ENCODE results near the gene TMEM234.

Gene TMEM234

GRCh38 chr1:32239337-32239736 lies 17.2 kb upstream of the TMEM234 start:
- no peak for DNase-seq

GRCh38 chr1:32234792-32235191 lies 12.6 kb upstream of the TMEM234 start:
- DNase-seq = no peak

GRCh38 chr1:32232558-32233304 lies 10.6 kb upstream of the TMEM234 start:
- DNase-seq = no peak

GRCh38 chr1:32231843-32232432 lies 9.8 kb upstream of the TMEM234 start:
- DNase-seq = no peak

- DNase-seq = no peak
Observed at GRCh38 chr1:32228771-32229170, 6.6 kb upstream of the TMEM234 start.

DNA sequence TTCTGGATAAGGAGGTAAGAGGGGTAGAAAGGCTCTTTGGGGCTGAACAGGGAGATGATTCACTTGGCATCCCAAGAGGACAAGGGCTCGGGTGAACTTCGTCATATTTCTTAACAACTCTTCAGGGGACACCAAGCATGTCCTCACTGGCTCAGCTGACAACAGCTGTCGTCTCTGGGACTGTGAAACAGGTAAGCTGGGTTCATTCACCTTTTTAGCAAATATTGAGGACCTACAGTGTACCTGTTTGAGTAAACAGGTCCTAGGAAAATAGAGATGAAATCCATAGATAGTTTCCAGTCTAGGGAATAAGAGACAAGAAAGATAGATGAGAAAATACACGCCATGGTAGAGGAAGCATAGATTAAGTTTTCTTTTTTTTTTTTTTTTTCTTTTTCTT lies 2.1 kb upstream of the TMEM234 start:
- no peak for DNase-seq

GRCh38 chr1:32223683-32224082 lies 1.5 kb upstream of the TMEM234 start:
- no peak for DNase-seq

- no peak for DNase-seq
Observed at GRCh38 chr1:32221581-32221979, 573 bp downstream of the TMEM234 start.

DNA sequence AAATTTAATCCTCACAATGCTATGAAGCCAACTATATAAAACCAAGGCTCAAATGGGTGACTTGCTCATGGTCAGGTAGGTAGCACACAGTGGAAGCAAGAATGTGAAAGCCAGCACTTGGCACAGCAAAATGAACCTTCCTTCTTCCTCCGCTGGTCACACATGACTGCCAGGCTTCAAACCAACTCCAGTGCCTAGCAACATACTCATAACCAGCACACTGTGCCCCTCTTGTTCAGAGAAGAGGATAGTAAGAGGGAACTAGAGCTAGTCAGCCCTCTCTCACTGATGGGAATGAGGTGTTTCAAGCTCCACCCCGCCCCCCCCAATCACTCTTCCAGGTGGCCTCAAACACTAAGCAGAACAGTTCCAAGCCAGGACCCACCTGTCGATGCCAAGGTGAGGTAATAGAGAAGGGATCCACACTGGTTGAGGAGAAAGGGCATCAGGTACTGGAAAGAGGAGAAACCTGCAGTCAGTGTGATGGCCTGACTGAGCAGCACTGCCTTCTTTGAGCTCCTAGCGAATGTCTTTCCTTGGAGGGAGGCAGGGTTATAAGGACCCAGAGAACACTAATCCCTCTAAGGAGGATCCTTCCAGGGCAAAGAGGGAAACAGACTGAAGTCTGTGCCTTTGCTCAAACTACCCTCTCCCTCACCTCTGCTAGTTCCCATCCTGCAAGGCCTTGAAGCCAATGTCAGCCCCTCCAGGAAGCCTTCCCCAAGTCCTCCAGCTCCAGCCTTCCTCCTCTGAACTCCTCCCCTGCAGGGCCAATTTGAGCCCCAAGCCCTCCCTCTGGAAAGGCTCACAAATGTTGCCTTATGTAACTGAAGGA lies 1.2 kb downstream of the TMEM234 start:
- DNase-seq = no peak

GRCh38 chr1:32219022-32219421 lies 3.1 kb downstream of the TMEM234 start:
- no peak for DNase-seq

- no peak for DNase-seq
Observed at GRCh38 chr1:32216566-32216965, 5.6 kb downstream of the TMEM234 start.

DNA sequence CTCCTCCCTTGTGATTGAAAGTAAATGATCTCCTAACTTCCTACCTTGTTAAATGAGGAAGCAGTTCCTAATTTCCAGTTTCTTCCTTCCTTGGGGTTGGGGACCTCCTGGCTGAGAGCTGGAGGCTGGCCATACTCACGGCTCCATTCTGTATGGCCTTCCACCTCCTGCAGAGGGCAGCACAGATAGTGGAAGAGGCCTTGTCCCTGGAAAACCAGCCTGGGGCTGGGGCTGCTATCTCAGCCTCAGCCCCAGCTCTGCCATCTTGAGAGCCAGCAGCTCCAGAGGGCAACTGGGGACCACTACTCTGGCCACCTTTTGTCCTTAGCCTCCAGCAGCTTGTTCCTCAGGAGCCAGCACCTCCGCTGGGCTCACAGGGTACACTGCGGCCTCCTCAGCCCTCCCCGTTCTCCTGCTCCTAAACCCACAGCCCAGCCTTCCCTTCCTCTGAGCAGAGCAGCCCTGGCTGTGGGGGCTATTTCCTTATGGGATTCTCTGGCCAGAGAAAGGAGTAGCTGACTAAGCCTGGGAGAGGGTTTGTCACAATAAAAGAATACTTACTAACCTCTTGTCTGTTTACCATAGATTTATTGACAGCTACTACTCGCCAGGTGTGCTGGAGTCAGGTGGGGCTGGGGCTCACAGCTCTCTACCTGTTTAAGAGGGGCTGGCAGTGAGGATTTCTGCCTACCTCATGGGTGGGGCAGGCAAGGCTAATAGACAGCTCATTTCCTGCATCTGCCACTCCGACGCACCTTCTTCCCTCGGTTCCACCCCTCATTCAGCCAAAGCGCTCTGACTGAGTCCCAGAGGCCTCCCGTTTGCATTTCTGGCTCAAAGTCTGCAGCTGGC lies 6.3 kb downstream of the TMEM234 start:
- peak; percentile 46 for DNase-seq

DNA sequence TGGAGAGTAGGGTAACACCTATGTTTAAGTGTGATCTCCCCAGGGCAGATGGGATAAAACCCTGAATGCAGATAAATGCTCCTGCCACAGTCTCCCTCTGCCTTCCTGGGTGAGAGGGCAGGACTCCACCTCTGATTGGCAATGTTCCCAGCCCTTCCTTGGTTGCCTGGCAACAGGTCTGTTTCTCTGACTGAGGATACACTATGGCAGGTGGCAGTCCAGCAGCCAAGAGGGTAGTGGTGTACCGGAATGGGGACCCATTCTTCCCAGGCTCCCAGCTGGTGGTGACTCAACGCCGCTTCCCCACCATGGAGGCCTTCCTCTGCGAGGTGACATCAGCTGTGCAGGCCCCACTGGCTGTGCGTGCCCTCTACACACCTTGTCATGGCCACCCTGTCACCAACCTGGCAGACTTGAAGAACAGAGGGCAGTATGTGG lies 13.2 kb downstream of the TMEM234 start, which contains the start of gene DCDC2B:
DCDC2B (plus strand) TSS at position 199 of the 438 bp plus-strand sequence; CDS start at position 204, 5 bp downstream.
- DNase-seq = no peak

DNA sequence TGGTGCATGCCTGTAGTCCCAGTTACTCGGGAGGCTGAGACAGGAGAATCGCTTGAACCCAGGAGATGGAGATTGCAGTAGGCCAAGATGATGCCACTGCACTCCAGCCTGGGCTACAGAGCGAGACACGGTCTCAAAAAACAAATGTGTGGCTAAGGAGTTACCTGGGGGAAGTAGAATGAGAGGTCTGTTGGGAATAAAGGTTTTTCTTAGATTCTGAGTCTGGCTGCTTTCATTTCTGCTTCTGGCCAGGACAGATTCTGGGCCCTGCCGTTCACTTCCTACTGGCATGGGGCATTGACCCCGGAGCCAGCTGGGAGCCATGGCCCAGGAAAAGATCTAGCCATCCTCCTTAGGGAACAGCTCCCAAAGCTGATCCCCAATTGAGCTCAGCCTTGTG lies 13.7 kb downstream of the TMEM234 start:
- DNase-seq = no peak

DNA sequence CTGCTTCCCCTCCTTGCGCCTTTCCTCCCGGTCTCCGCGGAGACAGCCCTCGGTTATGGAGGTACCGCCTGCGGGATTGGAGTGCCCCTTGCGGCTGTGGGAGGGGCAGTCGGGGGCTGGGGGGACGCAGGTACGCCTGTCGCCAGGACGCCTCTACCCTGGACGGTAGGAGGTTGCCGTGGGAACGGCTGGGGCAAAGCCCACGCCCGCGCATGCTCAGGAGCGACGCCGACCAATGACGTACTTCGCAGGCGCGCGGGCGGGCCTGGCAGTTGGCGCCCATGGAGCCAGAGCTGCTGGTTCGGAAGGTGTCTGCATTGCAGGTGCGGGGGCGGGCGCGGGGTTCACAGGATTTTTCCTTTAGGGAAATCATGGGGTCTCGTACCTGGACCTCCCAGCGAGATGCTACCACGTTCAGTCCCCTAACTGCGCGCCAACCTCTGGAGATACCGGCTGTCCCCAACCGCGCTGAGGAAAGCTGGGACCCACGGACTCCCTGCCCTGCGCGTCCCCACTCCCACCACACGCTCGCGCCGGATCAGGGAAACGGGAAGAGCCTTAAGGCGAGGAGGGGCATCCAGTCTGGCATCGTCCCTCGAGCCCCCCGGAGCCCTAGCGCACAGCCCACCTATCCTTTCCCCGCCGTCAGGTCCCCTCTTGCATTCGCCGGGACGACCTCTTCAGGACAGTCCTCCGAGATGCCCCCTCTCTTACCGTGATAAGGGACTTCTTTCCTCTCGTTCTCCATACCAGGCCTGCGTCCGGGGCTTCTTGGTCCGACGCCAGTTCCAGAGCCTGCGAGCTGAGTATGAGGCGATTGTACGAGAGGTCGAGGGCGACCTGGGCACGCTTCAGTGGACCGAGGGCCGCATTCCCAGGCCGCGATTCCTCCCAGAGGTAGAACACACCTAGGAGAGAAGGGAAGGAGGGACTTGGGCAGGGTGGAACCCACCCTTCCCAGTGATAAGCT lies 16.5 kb downstream of the TMEM234 start, which contains the start of gene IQCC:
IQCC (plus strand) TSS at position 271 of the 970 bp plus-strand sequence; CDS start at position 282, 11 bp downstream.
- DNase-seq = peak; percentile 81

- no peak for DNase-seq
Observed at GRCh38 chr1:32204943-32205361, 17.2 kb downstream of the TMEM234 start.

GRCh38 chr1:32201011-32201855 lies 20.9 kb downstream of the TMEM234 start:
- peak; percentile 72 for DNase-seq

DNA sequence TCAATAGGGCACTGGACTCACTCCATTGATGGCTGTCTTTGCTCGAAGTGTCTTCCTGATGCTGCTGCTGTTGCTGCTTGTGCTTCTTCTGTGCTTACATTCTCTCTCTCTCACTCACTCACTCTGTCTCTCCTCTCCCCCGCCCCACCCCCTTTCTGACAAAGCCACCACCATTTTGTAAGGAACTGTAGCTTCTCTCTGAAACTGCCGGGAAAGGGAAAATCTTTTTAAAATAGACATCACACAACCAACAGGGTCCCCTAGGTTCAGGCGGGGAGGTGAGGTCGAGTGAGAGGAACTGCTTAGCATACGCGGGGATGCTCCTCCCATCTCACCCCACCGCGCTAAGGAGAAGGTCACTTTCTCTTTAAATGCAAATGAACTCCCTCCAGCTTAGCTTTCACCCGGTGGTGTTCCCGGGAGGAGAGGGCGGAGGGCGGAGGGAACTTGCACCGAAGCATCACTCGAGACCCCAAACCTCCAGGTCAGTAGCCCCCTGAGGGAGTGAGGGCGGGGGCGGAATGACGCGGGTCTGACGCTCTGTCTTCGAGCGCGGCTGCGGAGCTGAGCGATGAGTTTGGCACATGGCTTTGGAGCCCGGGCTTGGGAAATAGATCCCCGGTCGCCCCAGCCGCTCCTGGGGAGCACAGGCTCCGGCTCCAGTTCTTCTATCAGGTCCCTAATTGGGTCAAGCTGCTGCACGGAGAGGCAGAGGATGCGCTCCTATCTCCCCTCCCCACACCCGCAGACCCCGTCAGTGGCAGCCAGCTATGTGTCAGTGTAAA lies 21.7 kb downstream of the TMEM234 start, which contains the start of gene CCDC28B:
CCDC28B (plus strand) TSS at position 370 of the 785 bp plus-strand sequence. CDS start 1,341 bp downstream, outside the sequence.
- peak; percentile 40 for DNase-seq

GRCh38 chr1:32199717-32200072 lies 22.5 kb downstream of the TMEM234 start:
- no peak for DNase-seq

Measured in effector CD4-positive, alpha-beta T cell (primary cell).